Esophagus squamous epithelium (tissue), 4 donors: Measurements from ENCODE around the gene CPLX4.
A peak's percentile ranks its signal among the peaks of the same experiment; 100 is the strongest.

Source experiments
- POLR2A ChIP-seq, 4 donors: fragments of 450-650 bp; IDR thresholded peaks; one replicate each; pipeline ENCODE4 v1.6.1; 2017; ENCODE audit warnings: antibody characterized with exemption in 4 of 4, mild to moderate bottlenecking in 4 of 4, moderate library complexity in 3 of 4
- TF ChIP-seq, protein P1 (sequence below), 6 experiments: fragments of 450-650 bp in 4 of 6; fragments of 200-600 bp in 2 of 6; sonication (generic) in 2 of 6; IDR thresholded peaks; one replicate each; pipeline ENCODE4 v1.5.1; 2016 to 2019; ENCODE audit warnings: antibody characterized with exemption in 6 of 6, mild to moderate bottlenecking in 4 of 6, moderate library complexity in 4 of 6

DNA sequence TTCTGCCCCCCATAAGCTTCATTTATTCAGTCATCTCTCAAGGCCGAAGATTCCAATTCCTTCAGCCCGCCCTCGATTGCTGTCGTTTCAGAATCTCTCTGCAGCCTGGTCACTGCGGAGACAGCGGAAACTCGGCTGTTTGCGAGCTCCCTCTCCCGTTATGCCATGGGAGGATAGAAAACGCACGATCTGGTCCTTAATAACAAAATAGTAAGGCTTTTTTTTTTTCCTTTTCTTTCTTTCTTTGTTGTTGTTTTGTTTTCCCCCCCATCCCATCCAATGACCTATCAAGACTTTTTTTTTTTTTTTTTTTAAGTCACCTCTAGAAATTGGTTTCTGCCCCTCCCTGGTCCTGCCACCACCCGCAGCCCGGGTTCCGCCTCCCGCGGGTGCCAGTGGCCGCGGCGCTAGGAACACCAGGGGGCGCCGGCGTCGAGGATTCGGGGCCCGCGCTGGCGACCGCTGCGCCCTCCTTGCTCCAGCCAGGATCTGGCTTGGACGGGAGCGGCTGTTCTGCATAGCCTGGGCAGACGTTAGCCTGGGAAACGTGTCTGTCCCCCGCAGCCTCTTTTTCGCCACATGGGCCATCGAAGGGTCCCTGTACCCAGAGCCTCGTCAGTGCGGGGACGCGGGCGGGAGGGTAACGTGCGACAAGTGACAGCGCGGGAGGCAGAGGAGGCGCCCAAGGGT is 10.1 kb downstream of the CPLX4 start:
- TF ChIP-seq, protein P1, sequence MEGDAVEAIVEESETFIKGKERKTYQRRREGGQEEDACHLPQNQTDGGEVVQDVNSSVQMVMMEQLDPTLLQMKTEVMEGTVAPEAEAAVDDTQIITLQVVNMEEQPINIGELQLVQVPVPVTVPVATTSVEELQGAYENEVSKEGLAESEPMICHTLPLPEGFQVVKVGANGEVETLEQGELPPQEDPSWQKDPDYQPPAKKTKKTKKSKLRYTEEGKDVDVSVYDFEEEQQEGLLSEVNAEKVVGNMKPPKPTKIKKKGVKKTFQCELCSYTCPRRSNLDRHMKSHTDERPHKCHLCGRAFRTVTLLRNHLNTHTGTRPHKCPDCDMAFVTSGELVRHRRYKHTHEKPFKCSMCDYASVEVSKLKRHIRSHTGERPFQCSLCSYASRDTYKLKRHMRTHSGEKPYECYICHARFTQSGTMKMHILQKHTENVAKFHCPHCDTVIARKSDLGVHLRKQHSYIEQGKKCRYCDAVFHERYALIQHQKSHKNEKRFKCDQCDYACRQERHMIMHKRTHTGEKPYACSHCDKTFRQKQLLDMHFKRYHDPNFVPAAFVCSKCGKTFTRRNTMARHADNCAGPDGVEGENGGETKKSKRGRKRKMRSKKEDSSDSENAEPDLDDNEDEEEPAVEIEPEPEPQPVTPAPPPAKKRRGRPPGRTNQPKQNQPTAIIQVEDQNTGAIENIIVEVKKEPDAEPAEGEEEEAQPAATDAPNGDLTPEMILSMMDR (IDR thresholded peaks at IDR 0.05): peak; percentile 44 to 79 (median 75)
- no peak for TF ChIP-seq POLR2A (IDR thresholded peaks at IDR 0.05)
